ENCODE measurements around the gene FAM168A.

The FAM168A gene

GRCh38 chr11:73387594-73388264, 210.2 kb downstream of the FAM168A start:
- no peak for DNase-seq (ENCODE audit: low read depth)

- no peak for DNase-seq (ENCODE audit: low read depth)
Measured at GRCh38 chr11:73386546-73386945, 211.4 kb downstream of the FAM168A start.

- DNase-seq (ENCODE audit: low read depth) = no peak
Measured at GRCh38 chr11:73386016-73386415, 211.9 kb downstream of the FAM168A start.

- no peak for DNase-seq (ENCODE audit: low read depth)
Measured at GRCh38 chr11:73384872-73385689, 212.8 kb downstream of the FAM168A start.

- no peak for DNase-seq (ENCODE audit: low read depth)
Measured at GRCh38 chr11:73384531-73384871, 213.4 kb downstream of the FAM168A start.

GRCh38 chr11:73384125-73384441, 213.8 kb downstream of the FAM168A start:
- no peak for DNase-seq (ENCODE audit: low read depth)

GRCh38 chr11:73383249-73384124, 214.4 kb downstream of the FAM168A start:
- no peak for DNase-seq (ENCODE audit: low read depth)

- no peak for DNase-seq (ENCODE audit: low read depth)
Measured at GRCh38 chr11:73382747-73383146, 215.2 kb downstream of the FAM168A start.

- DNase-seq (ENCODE audit: low read depth) = no peak
Measured at GRCh38 chr11:73382183-73382582, 215.7 kb downstream of the FAM168A start.

- no peak for DNase-seq (ENCODE audit: low read depth)
Measured at GRCh38 chr11:73381589-73381988, 216.3 kb downstream of the FAM168A start.

GRCh38 chr11:73380897-73381410, 217.0 kb downstream of the FAM168A start:
- no peak for DNase-seq (ENCODE audit: low read depth)

GRCh38 chr11:73380331-73380730, 217.6 kb downstream of the FAM168A start:
- DNase-seq (ENCODE audit: low read depth) = no peak

GRCh38 chr11:73379189-73379880, 218.6 kb downstream of the FAM168A start:
- no peak for DNase-seq (ENCODE audit: low read depth)

- peak; percentile 57 for DNase-seq (ENCODE audit: low read depth)
Measured at GRCh38 chr11:73376803-73377629, 220.9 kb downstream of the FAM168A start.

GRCh38 chr11:73376160-73376802, 221.6 kb downstream of the FAM168A start, which contains the start of gene RELT:
TSS of gene RELT (plus strand) at chr11:73376399. CDS start at chr11:73389137, 12,738 bp downstream.
- DNase-seq (ENCODE audit: low read depth) = peak; percentile 45

GRCh38 chr11:73375830-73376159, 222.1 kb downstream of the FAM168A start:
- DNase-seq (ENCODE audit: low read depth) = no peak

- no peak for DNase-seq (ENCODE audit: low read depth)
Measured at GRCh38 chr11:73374151-73374550, 223.8 kb downstream of the FAM168A start.

- DNase-seq (ENCODE audit: low read depth) = no peak
Measured at GRCh38 chr11:73372375-73372993, 225.4 kb downstream of the FAM168A start.

- DNase-seq (ENCODE audit: low read depth) = no peak
Measured at GRCh38 chr11:73367482-73368024, 230.4 kb downstream of the FAM168A start.

- no peak for DNase-seq (ENCODE audit: low read depth)
Measured at GRCh38 chr11:73366953-73367352, 231.0 kb downstream of the FAM168A start.

Data from HS-5 (cell line).